Spleen (tissue), 11 donors: Measurements from ENCODE around the gene SNX10. TPM values are rescaled to one million over a fixed set of nuclear protein-coding genes. Genes with fewer than 3 reads are reported as not detected.

Source experiments
- DNase-seq: peaks from one replicate; pipeline ENCODE4 v3.0.0-alpha.2; 2020
- H3K27ac ChIP-seq, 8 donors: fragments of 200-600 bp; sonication (generic) in 7 of 8; 1 replicate in 4 of 8; 2 replicates in 4 of 8; pipeline versions ENCODE4 v1.5.0 to v1.8.0; 2016 to 2021; ENCODE audit warnings: inconsistent platforms in 4 of 8, mild to moderate bottlenecking in 4 of 8, moderate library complexity in 1 of 8
- H3K27me3 ChIP-seq, 7 donors: fragments of 200-600 bp; sonication (generic) in 6 of 7; replicated peaks in 1 of 7; 1 replicate in 4 of 7; 2 replicates in 3 of 7; pipeline versions ENCODE4 v1.5.0 to v1.8.0; 2016 to 2021; ENCODE audit warnings: inconsistent platforms in 3 of 7, mild to moderate bottlenecking in 1 of 7
- H3K36me3 ChIP-seq, 6 donors: fragments of 200-600 bp; sonication (generic) in 5 of 6; 1 replicate in 4 of 6; 2 replicates in 2 of 6; pipeline versions ENCODE4 v1.5.0 to v1.8.0; 2016 to 2021; ENCODE audit warnings: inconsistent platforms in 2 of 6
- H3K4me1 ChIP-seq, 6 donors: fragments of 200-600 bp; sonication (generic) in 5 of 6; 1 replicate in 3 of 6; 2 replicates in 3 of 6; pipeline versions ENCODE4 v1.5.0 to v1.8.0; 2016 to 2021; ENCODE audit warnings: inconsistent platforms in 3 of 6
- H3K4me3 ChIP-seq, 8 donors: fragments of 200-600 bp; sonication (generic) in 7 of 8; 1 replicate in 4 of 8; 2 replicates in 4 of 8; pipeline versions ENCODE4 v1.5.0 to v1.8.0; 2016 to 2021; ENCODE audit warnings: inconsistent platforms in 4 of 8, mild to moderate bottlenecking in 4 of 8, moderate library complexity in 2 of 8
- H3K9me3 ChIP-seq, 8 donors: fragments of 200-600 bp; sonication (generic) in 7 of 8; 1 replicate in 4 of 8; 2 replicates in 4 of 8; pipeline versions ENCODE4 v1.5.0 to v1.8.0; 2016 to 2021; ENCODE audit warnings: inconsistent platforms in 4 of 8
- POLR2A ChIP-seq, 3 donors: fragments of 450-650 bp; IDR thresholded peaks; one replicate each; pipeline ENCODE4 v1.5.1; 2017; ENCODE audit warnings: antibody characterized with exemption in 3 of 3, mild to moderate bottlenecking in 1 of 3
- POLR2AphosphoS5 ChIP-seq, 3 donors: sonication (generic); formaldehyde crosslinking; IDR thresholded peaks; one replicate each; pipeline ENCODE4 v1.5.1; 2017; ENCODE audit warnings: antibody characterized with exemption in 3 of 3
- WGBS, 5 donors: extraction: QIAGEN DNeasy Blood & Tissue Kit in 3 of 5; methylation state at CpG; one replicate each; pipeline versions ENCODE4 v1.1.5 to v1.1.7; 2013 to 2018; 5-methylcytosine and 5-hydroxymethylcytosine counted together
- intact Hi-C: fragments of 100-400 bp; cut with DNase I; formaldehyde crosslinking; loops from one replicate; pipeline ENCODE4 v1.15.0; 2023; ENCODE audit warnings: low total_unique reads
- polyA plus RNA-seq, 3 donors: library from polyadenylated mRNA; stranded (reverse); fragments of 200-250 nt; gene quantifications; one replicate each; pipeline ENCODE4 v1.2.1, GENCODE V29; 2013
- total RNA-seq, 7 donors: library from RNA; depleted of rRNA in 3 of 7; stranded (reverse); fragments of >200 nt in 3 of 7; fragmentation: NEBNext Ultra II Directional in 4 of 7; extraction: Animal tissue kit (Norgen Biotek cat#: 25700) in 4 of 7; gene quantifications; one replicate each; pipeline versions ENCODE4 v1.1.0 to v1.2.1, GENCODE V29; 2016 to 2021
- TF ChIP-seq, protein P1 (sequence below), 11 experiments: fragments of 200-600 bp in 7 of 11; fragments of 450-650 bp in 4 of 11; sonication (generic) in 4 of 11; IDR thresholded peaks in 8 of 11; conservative IDR thresholded peaks in 3 of 11; 1 replicate in 7 of 11; 2 replicates in 4 of 11; pipeline versions ENCODE4 v1.4.0 to v1.8.0; 2016 to 2021; ENCODE audit warnings: antibody characterized with exemption in 11 of 11, inconsistent platforms in 4 of 11, mild to moderate bottlenecking in 1 of 11
- donor health status: healthy with polysubstance abuse.
- donor health status: DM: no; HTN: no; CAD: no; lungs with moderate emphysema.
- donor health status: DM: no; HTN: no; CAD: no.
- donor health status: Bipolar disorder and iron deficiency.
- donor health status: healthy.
- donor health status: DM: no; HTN: no; CAD: no.
- donor health status: DM: yes; HTN: yes; CAD: no.

SNX10 gene
- total and polyA plus RNA-seq, 10 donors = 20.8 to 46.3 (median 38.7) TPM

DNA sequence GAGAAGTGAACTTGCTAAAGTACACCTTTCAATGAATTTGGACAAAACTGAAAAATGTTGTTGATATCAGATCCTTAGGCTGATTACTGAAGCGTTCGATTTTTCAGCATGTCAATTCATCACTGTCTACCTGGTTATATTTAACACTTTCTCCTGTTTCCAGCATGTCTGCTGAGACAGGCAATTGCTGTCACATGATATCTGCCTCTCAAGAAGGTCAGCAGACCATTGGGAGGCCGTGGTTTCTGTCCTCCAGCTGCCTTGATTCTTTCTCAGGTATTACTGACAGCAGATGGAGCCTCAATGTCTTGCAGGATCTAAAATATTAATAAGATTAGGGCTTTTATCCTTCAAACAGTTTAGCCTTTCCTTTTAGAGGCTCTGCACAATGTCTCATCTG is 127.5 kb downstream of the SNX10 start:
- no peak for DNase-seq
- no peaks in the 10 kb centered on the region for H3K4me1 ChIP-seq
- H3K4me3 ChIP-seq = no peak overlapping the region
- no peaks in the 10 kb centered on the region for H3K9me3 ChIP-seq
- intact Hi-C loops = no loop called here
- TF ChIP-seq, protein P1, sequence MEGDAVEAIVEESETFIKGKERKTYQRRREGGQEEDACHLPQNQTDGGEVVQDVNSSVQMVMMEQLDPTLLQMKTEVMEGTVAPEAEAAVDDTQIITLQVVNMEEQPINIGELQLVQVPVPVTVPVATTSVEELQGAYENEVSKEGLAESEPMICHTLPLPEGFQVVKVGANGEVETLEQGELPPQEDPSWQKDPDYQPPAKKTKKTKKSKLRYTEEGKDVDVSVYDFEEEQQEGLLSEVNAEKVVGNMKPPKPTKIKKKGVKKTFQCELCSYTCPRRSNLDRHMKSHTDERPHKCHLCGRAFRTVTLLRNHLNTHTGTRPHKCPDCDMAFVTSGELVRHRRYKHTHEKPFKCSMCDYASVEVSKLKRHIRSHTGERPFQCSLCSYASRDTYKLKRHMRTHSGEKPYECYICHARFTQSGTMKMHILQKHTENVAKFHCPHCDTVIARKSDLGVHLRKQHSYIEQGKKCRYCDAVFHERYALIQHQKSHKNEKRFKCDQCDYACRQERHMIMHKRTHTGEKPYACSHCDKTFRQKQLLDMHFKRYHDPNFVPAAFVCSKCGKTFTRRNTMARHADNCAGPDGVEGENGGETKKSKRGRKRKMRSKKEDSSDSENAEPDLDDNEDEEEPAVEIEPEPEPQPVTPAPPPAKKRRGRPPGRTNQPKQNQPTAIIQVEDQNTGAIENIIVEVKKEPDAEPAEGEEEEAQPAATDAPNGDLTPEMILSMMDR (IDR thresholded peaks at IDR 0.05 in 8 of 11, conservative IDR thresholded peaks at IDR 0.05 in 3 of 11) = no peak
- TF ChIP-seq POLR2A (IDR thresholded peaks at IDR 0.05) = no peak
- WGBS, 5 donors = 84 to 90% (median 88%) methylated on average over 3 of the region's 3 CpGs
- no peaks in the 10 kb centered on the region for H3K36me3 ChIP-seq
- no peak overlapping the region for H3K27ac ChIP-seq
- no peaks in the 10 kb centered on the region for H3K27me3 ChIP-seq

DNA sequence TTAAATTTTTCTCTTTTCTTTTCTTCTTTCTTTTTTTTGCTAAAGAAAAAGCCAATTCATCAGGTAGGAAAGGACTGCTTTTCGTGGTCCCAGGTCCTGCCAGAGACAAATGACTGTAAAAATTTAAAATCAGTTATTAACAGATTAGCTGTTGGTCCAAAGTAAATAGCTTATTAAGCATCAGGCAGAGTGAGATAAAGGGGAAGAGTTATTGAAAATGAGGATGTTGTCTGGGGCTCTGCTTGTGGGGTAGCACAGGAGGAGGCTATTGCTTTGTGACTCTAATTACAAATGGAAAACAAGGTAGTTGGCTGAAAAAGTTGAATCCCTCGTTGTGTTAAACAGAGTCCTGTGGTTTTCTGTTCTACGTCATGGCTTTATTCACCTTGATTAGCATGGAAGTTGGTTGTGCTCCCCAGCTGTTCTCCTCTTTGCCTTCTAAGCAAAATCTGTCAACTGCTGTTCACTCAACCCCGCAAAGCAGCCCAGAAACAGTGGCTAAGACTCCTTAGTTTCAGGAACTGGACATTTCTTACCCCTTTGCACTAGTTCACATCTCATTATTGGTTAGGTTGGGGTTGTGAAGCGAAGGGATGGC is 128.9 kb downstream of the SNX10 start:
- WGBS, 5 donors = 46 to 62% (median 47%) methylated on average over 5 of the region's 5 CpGs
- Histone ChIP-seq H3K27ac (no peak overlapping the region), H3K4me1 (no peaks in the 10 kb centered on the region), H3K36me3 (no peaks in the 10 kb centered on the region), H3K27me3 (no peaks in the 10 kb centered on the region), H3K9me3 (no peaks in the 10 kb centered on the region), H3K4me3 (no peak overlapping the region)
- no peak for DNase-seq
- TF ChIP-seq, protein P1 (IDR thresholded peaks at IDR 0.05 in 8 of 11, conservative IDR thresholded peaks at IDR 0.05 in 3 of 11) = no peak
- TF ChIP-seq POLR2AphosphoS5 (IDR thresholded peaks at IDR 0.05) = no peak
- no peak for TF ChIP-seq POLR2A (IDR thresholded peaks at IDR 0.05)
- intact Hi-C loops = no loop called here

DNA sequence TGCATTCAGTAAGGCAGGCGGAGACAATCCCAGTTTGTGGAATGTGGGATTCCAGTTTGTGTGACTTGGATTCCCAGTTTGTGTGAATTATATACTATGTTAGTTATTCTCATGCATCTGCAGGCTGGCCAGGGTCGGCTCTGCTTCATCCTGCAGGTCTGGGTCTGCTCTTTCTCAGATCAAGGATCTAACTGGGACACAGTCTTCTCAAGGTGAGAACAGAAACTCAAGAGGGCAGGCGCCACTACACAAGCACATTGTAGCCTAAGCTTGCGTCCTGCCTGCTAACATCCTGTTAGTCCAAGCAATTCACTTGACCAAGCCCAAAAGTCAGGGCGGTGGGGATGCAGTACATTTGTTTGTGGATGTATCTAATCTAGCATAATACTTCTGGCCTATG is 131.1 kb downstream of the SNX10 start:
- no peak overlapping the region for H3K4me3 ChIP-seq
- no peaks in the 10 kb centered on the region for H3K9me3 ChIP-seq
- H3K27me3 ChIP-seq = no peaks in the 10 kb centered on the region
- 89 to 96% (median 94%) methylated on average over 5 of the region's 5 CpGs for WGBS, 5 donors
- no peaks in the 10 kb centered on the region for H3K4me1 ChIP-seq
- intact Hi-C loops = no loop called here
- TF ChIP-seq POLR2AphosphoS5 (IDR thresholded peaks at IDR 0.05) (no peak), POLR2A (IDR thresholded peaks at IDR 0.05) (no peak)
- TF ChIP-seq, protein P1 (IDR thresholded peaks at IDR 0.05 in 8 of 11, conservative IDR thresholded peaks at IDR 0.05 in 3 of 11) = no peak
- H3K27ac ChIP-seq = no peak overlapping the region
- no peaks in the 10 kb centered on the region for H3K36me3 ChIP-seq
- no peak for DNase-seq

DNA sequence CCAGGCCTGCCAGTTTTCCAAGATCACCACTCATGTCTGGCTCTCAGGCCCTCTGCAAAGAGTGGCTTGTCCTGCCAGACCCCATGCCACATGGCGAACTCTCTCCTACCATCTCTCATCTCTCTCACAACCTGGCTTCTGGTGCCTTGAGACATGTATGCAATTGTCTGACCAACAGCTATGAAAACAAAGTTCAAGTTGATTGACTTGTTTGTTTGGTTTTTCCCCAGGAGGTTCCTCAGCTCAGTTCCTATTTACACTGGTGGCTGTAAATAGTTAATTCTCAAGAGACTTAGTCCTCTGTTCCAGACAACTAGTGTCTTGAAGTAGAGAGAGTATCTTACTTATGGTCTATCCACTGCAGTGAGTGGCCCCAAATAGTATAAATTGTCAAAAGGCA is 131.8 kb downstream of the SNX10 start:
- intact Hi-C loops = no loop called here
- TF ChIP-seq, protein P1 (IDR thresholded peaks at IDR 0.05 in 8 of 11, conservative IDR thresholded peaks at IDR 0.05 in 3 of 11) = no peak
- no peak for TF ChIP-seq POLR2A (IDR thresholded peaks at IDR 0.05)
- no peak for TF ChIP-seq POLR2AphosphoS5 (IDR thresholded peaks at IDR 0.05)
- H3K9me3 ChIP-seq = no peaks in the 10 kb centered on the region
- WGBS, 5 donors = 84 to 92% (median 88%) methylated on average over 1 of the region's 1 CpG
- H3K4me1 ChIP-seq = no peaks in the 10 kb centered on the region
- no peak for DNase-seq
- no peaks in the 10 kb centered on the region for H3K27me3 ChIP-seq
- H3K27ac ChIP-seq = no peak overlapping the region
- H3K36me3 ChIP-seq = no peaks in the 10 kb centered on the region
- no peak overlapping the region for H3K4me3 ChIP-seq

Other genes starting within 250 kb of the SNX10 start
- 10 to 100 TPM in 4 of 7 donors, 1 to 10 TPM in 3; 6.2 to 12.7 (median 10.1) TPM for gene NFE2L3, start 139.7 kb upstream of the SNX10 start, total RNA-seq
- 1 to 10 TPM; 4.9 to 6.5 (median 5.9) TPM for gene NFE2L3, start 139.7 kb upstream of the SNX10 start, polyA plus RNA-seq
- 100 to 1,000 TPM; 267 to 549 (median 418) TPM for gene HNRNPA2B1, start 91.1 kb upstream of the SNX10 start, total RNA-seq
- 100 to 1,000 TPM; 509 to 690 (median 538) TPM for gene HNRNPA2B1, start 91.1 kb upstream of the SNX10 start, polyA plus RNA-seq
- 100 to 1,000 TPM in 3 of 7 donors, 10 to 100 TPM in 4; 87.3 to 114 (median 95.4) TPM for gene CBX3, start 90.1 kb upstream of the SNX10 start, total RNA-seq
- gene CBX3, start 90.1 kb upstream of the SNX10 start, polyA plus RNA-seq = 100 to 1,000 TPM; 125 to 146 (median 133) TPM